Thyroid gland (tissue), 4 donors: ENCODE results near the gene UNC5CL. TPM values are rescaled to one million over a fixed set of nuclear protein-coding genes. Genes with fewer than 3 reads are reported as not detected.

Source experiments
- DNase-seq, 2 donors: peaks; one replicate each; pipeline ENCODE4 v3.0.0-alpha.2; 2019
- H3K27ac ChIP-seq, 3 donors: fragments of 200-600 bp; sonication (generic); 1 replicate in 2 of 3; 2 replicates in 1 of 3; pipeline ENCODE4 v1.5.1; 2016 to 2019; ENCODE audit warnings: mild to moderate bottlenecking in 1 of 3, moderate library complexity in 1 of 3
- H3K27me3 ChIP-seq: fragments of 200-600 bp; sonication (generic); one replicate; pipeline ENCODE4 v1.5.1; 2019
- H3K36me3 ChIP-seq, 2 donors: fragments of 200-600 bp; sonication (generic); one replicate each; pipeline ENCODE4 v1.5.1; 2016 to 2019
- H3K4me1 ChIP-seq, 2 donors: fragments of 200-600 bp; sonication (generic); one replicate each; pipeline ENCODE4 v1.5.1; 2017 to 2019
- H3K4me3 ChIP-seq, 3 donors: fragments of 200-600 bp; sonication (generic); replicated peaks in 1 of 3; 1 replicate in 2 of 3; 2 replicates in 1 of 3; pipeline ENCODE4 v1.5.1; 2016; ENCODE audit warnings: mild to moderate bottlenecking in 1 of 3
- H3K9me3 ChIP-seq: fragments of 200-600 bp; sonication (generic); one replicate; pipeline ENCODE4 v1.5.1; 2017
- POLR2A ChIP-seq, 2 donors: fragments of 450-650 bp; IDR thresholded peaks; one replicate each; pipeline ENCODE4 v1.6.1; 2017; ENCODE audit warnings: antibody characterized with exemption in 2 of 2, mild to moderate bottlenecking in 2 of 2, moderate library complexity in 1 of 2
- WGBS, 2 donors: methylation state at CpG; one replicate each; pipeline ENCODE4 v1.1.5; 2017; 5-methylcytosine and 5-hydroxymethylcytosine counted together
- intact Hi-C: fragments of 100-400 bp; cut with DNase I; formaldehyde crosslinking; loops from one replicate; pipeline ENCODE4 v1.15.1; 2023
- total RNA-seq, 4 donors: library from RNA; depleted of rRNA; stranded (reverse); fragments of >200 nt; gene quantifications; one replicate each; pipeline ENCODE4 v1.2.3, GENCODE V29; 2016
- TF ChIP-seq, protein P1 (sequence below), 6 experiments: fragments of 200-600 bp in 3 of 6; fragments of 450-650 bp in 3 of 6; sonication (generic) in 3 of 6; IDR thresholded peaks; one replicate each; pipeline ENCODE4 v1.5.1; 2016 to 2019; ENCODE audit warnings: antibody characterized with exemption in 6 of 6, mild to moderate bottlenecking in 2 of 6, inconsistent platforms in 1 of 6, moderate library complexity in 1 of 6

The UNC5CL gene
- total RNA-seq, 4 donors from 2014 or later = 0.93 to 3.6 (median 2.0) TPM

DNA sequence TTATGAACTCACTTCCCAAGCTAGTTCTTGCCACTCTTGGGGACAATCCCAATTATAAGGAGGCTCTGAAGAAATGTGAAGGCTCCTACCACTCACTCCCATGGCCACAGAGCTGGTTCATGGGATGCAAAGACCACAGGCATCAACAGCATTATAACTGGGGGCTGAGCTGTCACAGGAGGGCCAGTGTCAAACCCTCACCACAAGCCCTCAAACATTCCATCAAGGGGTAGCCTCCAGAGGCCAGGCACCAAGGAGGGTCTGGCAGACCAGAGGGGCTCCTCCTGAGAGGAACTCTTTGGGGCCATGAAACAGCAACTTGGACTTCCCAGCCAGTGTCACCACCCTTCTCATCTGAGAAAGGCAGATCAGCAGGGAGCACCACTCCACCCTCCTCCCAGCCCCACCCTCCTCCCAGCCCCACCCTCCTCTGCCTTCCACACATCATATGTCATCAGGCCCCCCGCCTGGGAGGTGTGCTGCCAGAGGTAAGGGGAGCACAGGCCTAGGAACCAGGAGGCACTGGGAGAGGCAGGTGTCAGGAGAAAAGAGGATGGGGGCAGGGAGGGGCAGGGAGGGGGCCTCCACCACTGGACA is 2.0 kb upstream of the UNC5CL start:
- H3K9me3 ChIP-seq = no peaks in the 10 kb centered on the region
- 84 to 86% methylated on average over 1 of the region's 1 CpG for WGBS, 2 donors
- intact Hi-C loops = no loop called here
- peaks cover 5 to 14% of the 10 kb centered on the region in 2 donors for H3K4me1 ChIP-seq
- H3K27ac ChIP-seq = no peak overlapping the region
- H3K4me3 ChIP-seq = no peak overlapping the region
- no peak for TF ChIP-seq POLR2A (IDR thresholded peaks at IDR 0.05)
- H3K27me3 ChIP-seq = no peaks in the 10 kb centered on the region
- no peaks in the 10 kb centered on the region for H3K36me3 ChIP-seq
- DNase-seq = no peak

DNA sequence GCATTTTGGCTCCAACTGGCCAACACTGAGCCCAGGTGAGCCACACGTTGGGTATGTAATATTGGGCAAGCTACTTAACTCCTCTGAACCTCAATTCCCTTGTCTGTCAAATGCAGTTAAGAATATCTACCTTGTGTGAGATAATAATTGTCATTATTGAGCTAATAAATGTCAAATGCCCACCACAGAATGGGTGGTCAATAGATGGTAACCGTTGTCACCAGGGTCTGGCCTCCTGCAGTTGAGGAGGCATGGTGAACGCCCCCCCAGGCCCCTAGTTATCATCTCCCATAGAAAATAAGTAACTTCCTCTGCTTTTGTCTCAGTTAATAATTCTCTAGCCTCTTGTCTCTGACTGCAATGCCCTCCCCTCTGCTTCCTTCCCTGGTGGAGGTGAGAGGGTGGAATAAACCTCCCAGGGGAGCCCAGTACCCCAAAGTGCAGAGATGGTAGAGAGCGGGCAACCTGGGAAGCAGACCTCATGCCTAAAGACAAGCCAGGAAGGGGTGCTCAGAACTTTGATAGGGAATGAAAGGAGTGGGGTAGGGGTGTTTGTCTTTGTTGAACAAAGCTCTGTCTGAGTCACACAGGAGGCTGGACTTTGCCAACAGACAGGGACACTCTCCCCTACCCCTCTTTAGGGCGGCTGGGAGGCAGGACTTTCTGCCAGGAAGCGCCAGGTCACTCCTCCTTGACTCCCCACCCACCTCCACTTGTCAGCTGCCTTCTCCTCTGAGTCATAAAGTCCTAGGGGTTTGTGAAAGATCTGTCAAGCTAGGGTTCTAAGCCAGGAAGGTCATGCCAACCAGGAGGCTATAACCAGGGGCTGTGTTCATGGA is 1.3 kb upstream of the UNC5CL start:
- no peaks in the 10 kb centered on the region for H3K27me3 ChIP-seq
- H3K9me3 ChIP-seq = no peaks in the 10 kb centered on the region
- WGBS, 2 donors = 72 to 80% methylated on average over 5 to 6 of the region's 6 CpGs
- H3K27ac ChIP-seq = no peak overlapping the region
- intact Hi-C loops = no loop called here
- H3K36me3 ChIP-seq = no peaks in the 10 kb centered on the region
- TF ChIP-seq, protein P1, sequence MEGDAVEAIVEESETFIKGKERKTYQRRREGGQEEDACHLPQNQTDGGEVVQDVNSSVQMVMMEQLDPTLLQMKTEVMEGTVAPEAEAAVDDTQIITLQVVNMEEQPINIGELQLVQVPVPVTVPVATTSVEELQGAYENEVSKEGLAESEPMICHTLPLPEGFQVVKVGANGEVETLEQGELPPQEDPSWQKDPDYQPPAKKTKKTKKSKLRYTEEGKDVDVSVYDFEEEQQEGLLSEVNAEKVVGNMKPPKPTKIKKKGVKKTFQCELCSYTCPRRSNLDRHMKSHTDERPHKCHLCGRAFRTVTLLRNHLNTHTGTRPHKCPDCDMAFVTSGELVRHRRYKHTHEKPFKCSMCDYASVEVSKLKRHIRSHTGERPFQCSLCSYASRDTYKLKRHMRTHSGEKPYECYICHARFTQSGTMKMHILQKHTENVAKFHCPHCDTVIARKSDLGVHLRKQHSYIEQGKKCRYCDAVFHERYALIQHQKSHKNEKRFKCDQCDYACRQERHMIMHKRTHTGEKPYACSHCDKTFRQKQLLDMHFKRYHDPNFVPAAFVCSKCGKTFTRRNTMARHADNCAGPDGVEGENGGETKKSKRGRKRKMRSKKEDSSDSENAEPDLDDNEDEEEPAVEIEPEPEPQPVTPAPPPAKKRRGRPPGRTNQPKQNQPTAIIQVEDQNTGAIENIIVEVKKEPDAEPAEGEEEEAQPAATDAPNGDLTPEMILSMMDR (IDR thresholded peaks at IDR 0.05) = no peak
- no peak for TF ChIP-seq POLR2A (IDR thresholded peaks at IDR 0.05)
- DNase-seq = no peak
- H3K4me3 ChIP-seq = no peak overlapping the region
- H3K4me1 ChIP-seq = peaks cover 5 to 14% of the 10 kb centered on the region in 2 donors

DNA sequence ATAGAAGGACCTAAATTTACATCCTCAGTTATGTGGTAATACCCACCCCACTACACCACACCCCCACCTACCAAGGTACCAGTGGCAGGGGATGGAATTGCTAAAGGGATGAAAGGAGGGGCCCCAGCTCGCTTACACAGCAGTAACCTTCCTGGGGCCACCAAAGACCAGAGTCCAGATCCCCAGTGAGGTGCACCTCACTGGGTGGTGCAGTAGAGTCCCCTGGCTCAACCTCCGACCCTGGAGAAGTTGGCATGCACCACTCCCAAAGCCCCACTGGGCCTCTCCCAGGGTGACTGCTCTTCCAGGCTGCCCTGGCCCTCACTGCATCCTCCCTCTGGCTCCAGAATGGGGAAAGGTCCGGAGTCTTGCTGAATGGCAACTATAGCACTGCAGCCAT is 816 bp downstream of the UNC5CL start:
- intact Hi-C loops = no loop called here
- peaks cover 5 to 14% of the 10 kb centered on the region in 2 donors for H3K4me1 ChIP-seq
- no peak overlapping the region for H3K27ac ChIP-seq
- no peak for DNase-seq
- WGBS, 2 donors = 89 to 94% methylated on average over 2 to 3 of the region's 3 CpGs
- no peak overlapping the region for H3K4me3 ChIP-seq
- no peaks in the 10 kb centered on the region for H3K36me3 ChIP-seq
- H3K27me3 ChIP-seq = no peaks in the 10 kb centered on the region
- TF ChIP-seq, protein P1 (IDR thresholded peaks at IDR 0.05) = no peak
- TF ChIP-seq POLR2A (IDR thresholded peaks at IDR 0.05) = no peak
- no peaks in the 10 kb centered on the region for H3K9me3 ChIP-seq

DNA sequence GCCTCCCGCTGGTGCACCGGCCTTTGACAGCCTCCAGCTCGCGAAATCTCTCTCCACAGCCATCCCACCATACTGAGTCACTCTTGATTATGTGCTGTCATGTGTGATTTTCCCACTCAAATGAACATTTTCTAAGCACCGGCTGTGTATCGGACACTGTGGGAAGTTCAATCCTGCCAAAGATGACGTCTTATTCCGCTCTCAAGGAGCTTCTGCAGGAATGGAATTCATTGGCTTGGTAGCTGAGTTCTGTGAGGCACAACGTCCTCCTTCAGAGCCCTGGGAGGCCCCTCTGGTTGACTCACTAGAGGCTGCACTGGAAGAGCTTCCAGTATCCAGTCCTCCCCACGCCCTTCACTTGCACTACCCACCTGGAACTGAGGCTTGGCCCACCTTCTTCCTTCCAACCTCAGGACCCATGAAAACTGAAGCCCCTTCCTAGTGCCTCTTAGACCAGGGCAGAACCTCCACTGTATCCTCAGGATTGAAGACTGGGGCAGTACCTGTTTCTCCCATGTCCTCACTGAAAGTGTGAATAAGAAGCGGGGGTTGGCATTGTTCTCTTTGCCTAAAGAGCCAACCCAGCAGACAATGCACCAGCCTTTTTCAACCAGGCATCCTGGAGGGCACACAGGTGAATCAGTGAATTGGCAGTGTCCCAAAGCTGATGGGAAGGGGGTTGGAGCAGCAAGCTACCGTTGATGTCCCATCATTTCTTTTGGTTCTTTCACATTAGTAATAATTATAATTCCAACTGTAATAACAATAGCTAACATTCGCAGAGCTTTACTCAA is 1.7 kb downstream of the UNC5CL start:
- TF ChIP-seq, protein P1 (IDR thresholded peaks at IDR 0.05) = no peak
- TF ChIP-seq POLR2A (IDR thresholded peaks at IDR 0.05) = no peak
- Histone ChIP-seq H3K36me3 (no peaks in the 10 kb centered on the region), H3K27ac (no peak overlapping the region), H3K9me3 (no peaks in the 10 kb centered on the region), H3K4me1 (peaks cover 5 to 14% of the 10 kb centered on the region in 2 donors), H3K4me3 (no peak overlapping the region), H3K27me3 (no peaks in the 10 kb centered on the region)
- intact Hi-C loops = no loop called here
- no peak for DNase-seq
- 89 to 91% methylated on average over 13 of the region's 13 CpGs for WGBS, 2 donors

DNA sequence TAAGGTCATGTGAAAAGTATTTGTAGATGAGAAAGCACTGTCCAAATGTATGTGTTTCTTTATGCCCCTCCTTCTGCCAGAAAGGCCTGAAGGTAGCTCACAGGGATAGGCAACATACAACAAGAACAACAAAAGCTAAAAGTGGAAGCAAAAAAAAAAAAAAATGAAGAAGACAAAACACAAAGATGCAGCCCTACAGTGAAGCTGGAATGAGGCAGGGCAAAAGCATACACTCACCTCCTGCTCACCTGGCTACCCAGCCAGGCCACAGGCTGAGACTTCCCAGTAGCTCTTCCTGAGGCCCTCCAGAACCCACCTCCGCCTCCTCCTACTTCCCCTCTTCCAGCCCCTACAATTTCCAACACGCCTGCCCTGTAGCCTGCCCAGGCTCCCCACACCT is 2.4 kb downstream of the UNC5CL start:
- Histone ChIP-seq H3K9me3 (no peaks in the 10 kb centered on the region), H3K27me3 (no peaks in the 10 kb centered on the region), H3K4me1 (peaks cover 5 to 14% of the 10 kb centered on the region in 2 donors), H3K27ac (no peak overlapping the region), H3K4me3 (no peak overlapping the region), H3K36me3 (no peaks in the 10 kb centered on the region)
- DNase-seq = no peak
- 96 to 97% methylated on average over 2 of the region's 2 CpGs for WGBS, 2 donors
- TF ChIP-seq, protein P1 (IDR thresholded peaks at IDR 0.05) = no peak
- no peak for TF ChIP-seq POLR2A (IDR thresholded peaks at IDR 0.05)
- intact Hi-C loops = no loop called here
